OCI-LY7 (cell line): ENCODE data around the gene MED8. TPM values are rescaled to one million over a fixed set of nuclear protein-coding genes. Genes with fewer than 3 reads are reported as not detected.

Experiments used
- BruUV-seq: library from RNA; stranded (reverse); fragments of 400-500 nt; replicated peaks from 2 replicates; lab custom pipeline; 2021; lab: Mats Ljungman, UMichigan
- CTCF ChIA-PET: fragments of 300-600 bp; sonication (Branson Sonifier 250); formaldehyde crosslinking; loops from one replicate; lab custom pipeline; 2022; ENCODE audit warnings: antibody characterized with exemption; ENCODE audit not compliant: unreplicated experiment; lab: Charles Lee
- POLR2A ChIA-PET: fragments of 300-600 bp; sonication (Branson Sonifier 250); formaldehyde crosslinking; loops from one replicate; lab custom pipeline; 2022; ENCODE audit warnings: antibody characterized with exemption; lab: Charles Lee
- DNase-seq: peaks from one replicate; pipeline ENCODE4 v3.0.0-alpha.2; 2015; ENCODE audit warnings: low spot score
- H2AFZ ChIP-seq: fragments of 200-600 bp; sonication (generic), shearing (Covaris generic); 2 replicates; pipeline ENCODE4 v1.6.1; 2014; ENCODE audit warnings: mild to moderate bottlenecking, antibody characterized with exemption, low read length, moderate library complexity
- H3K27ac ChIP-seq: fragments of 200-600 bp; sonication (generic); 2 replicates; pipeline ENCODE4 v1.5.1; 2014; ENCODE audit warnings: mixed run types, low read depth, mild to moderate bottlenecking, moderate library complexity, low read length, inconsistent platforms; ENCODE audit not compliant: poor library complexity, severe bottlenecking
- H3K36me3 ChIP-seq: fragments of 200-600 bp; sonication (generic); 2 replicates; pipeline ENCODE4 v1.6.1; 2014; ENCODE audit warnings: mild to moderate bottlenecking, antibody characterized with exemption, low read length, moderate library complexity, mixed read lengths; ENCODE audit not compliant: insufficient read depth
- H3K4me1 ChIP-seq: fragments of 200-600 bp; sonication (generic); 2 replicates; pipeline ENCODE4 v1.5.1; 2014; ENCODE audit warnings: mild to moderate bottlenecking, low read length; ENCODE audit not compliant: insufficient read depth, poor library complexity, severe bottlenecking
- H3K4me2 ChIP-seq: fragments of 200-600 bp; sonication (generic); 2 replicates; pipeline ENCODE4 v1.6.1; 2014; ENCODE audit warnings: mild to moderate bottlenecking, low read length
- H3K4me3 ChIP-seq: fragments of 200-600 bp; sonication (generic); 2 replicates; pipeline ENCODE4 v1.5.1; 2014; ENCODE audit warnings: mild to moderate bottlenecking, low read depth, low read length; ENCODE audit not compliant: poor library complexity, severe bottlenecking
- H3K79me2 ChIP-seq: fragments of 200-600 bp; sonication (generic); 2 replicates; pipeline ENCODE4 v1.6.1; 2016; ENCODE audit warnings: low read depth, mild to moderate bottlenecking, low read length, moderate library complexity, mixed read lengths; ENCODE audit not compliant: insufficient read depth
- H3K9me2 ChIP-seq: fragments of 200-600 bp; sonication (generic); 2 replicates; pipeline ENCODE4 v1.6.1; 2016; ENCODE audit warnings: mild to moderate bottlenecking, low read length, mixed read lengths; ENCODE audit not compliant: insufficient read depth
- H3K9me3 ChIP-seq: fragments of 200-600 bp; sonication (generic); 2 replicates; pipeline ENCODE4 v1.6.1; 2014; ENCODE audit warnings: mild to moderate bottlenecking, mixed run types, low read length, mixed read lengths
- H4K20me1 ChIP-seq: fragments of 200-600 bp; sonication (generic); 2 replicates; pipeline ENCODE4 v1.6.1; 2014; ENCODE audit warnings: mild to moderate bottlenecking, antibody characterized with exemption, low read length, moderate library complexity, mixed read lengths; ENCODE audit not compliant: insufficient read depth
- EZH2phosphoT487 ChIP-seq: fragments of 200-600 bp; sonication (generic); IDR thresholded peaks from 2 replicates; pipeline ENCODE4 v1.6.1; 2018; ENCODE audit warnings: low read depth, borderline replicate concordance, mild to moderate bottlenecking, mixed run types, antibody characterized with exemption, low read length, moderate library complexity, mixed read lengths
- intact Hi-C: fragments of 100-400 bp; cut with micrococcal nuclease; formaldehyde crosslinking; loops from one replicate; pipeline ENCODE4 v1.10.0; 2022; ENCODE audit not compliant: unreplicated experiment
- total RNA-seq, 2 experiments: library from RNA; depleted of rRNA in 1 of 2; stranded (reverse); fragments of >200 nt in 1 of 2; shearing (Covaris generic) in 1 of 2; gene quantifications; 2 replicates each; pipeline ENCODE4 v1.2.3, GENCODE V29; 2014 to 2022
- TF ChIP-seq, protein P1 (sequence below): fragments of 200-600 bp; sonication (generic); conservative IDR thresholded peaks from 2 replicates; pipeline ENCODE4 v1.5.1; 2014; ENCODE audit warnings: mild to moderate bottlenecking, antibody characterized with exemption, low read length, moderate library complexity, mixed read lengths

The MED8 gene
- total RNA-seq, 2 experiments from 2014 or later, result 37.6 to 37.8 TPM

DNA sequence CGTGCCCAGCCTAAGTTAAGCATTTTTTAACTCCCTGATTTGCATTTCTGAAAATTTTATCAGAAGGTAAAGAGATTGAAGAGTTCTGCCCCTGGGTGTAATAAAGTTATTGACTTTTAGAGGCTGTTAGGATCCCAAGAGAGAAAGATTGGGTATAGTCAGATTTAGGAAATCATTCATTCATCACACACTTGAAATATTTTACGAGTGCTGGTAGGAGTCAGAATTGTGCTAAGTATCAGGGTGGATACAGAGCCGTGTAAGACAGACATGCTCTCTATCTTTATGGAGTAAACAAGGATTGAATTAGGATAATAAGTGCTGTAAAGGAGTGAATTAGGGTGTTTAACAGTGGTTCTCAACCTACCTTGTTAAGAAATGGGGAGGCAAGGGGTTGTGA lies 3.1 kb upstream of the MED8 start:
- TF ChIP-seq, protein P1, sequence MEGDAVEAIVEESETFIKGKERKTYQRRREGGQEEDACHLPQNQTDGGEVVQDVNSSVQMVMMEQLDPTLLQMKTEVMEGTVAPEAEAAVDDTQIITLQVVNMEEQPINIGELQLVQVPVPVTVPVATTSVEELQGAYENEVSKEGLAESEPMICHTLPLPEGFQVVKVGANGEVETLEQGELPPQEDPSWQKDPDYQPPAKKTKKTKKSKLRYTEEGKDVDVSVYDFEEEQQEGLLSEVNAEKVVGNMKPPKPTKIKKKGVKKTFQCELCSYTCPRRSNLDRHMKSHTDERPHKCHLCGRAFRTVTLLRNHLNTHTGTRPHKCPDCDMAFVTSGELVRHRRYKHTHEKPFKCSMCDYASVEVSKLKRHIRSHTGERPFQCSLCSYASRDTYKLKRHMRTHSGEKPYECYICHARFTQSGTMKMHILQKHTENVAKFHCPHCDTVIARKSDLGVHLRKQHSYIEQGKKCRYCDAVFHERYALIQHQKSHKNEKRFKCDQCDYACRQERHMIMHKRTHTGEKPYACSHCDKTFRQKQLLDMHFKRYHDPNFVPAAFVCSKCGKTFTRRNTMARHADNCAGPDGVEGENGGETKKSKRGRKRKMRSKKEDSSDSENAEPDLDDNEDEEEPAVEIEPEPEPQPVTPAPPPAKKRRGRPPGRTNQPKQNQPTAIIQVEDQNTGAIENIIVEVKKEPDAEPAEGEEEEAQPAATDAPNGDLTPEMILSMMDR, result no peak
- TF ChIP-seq EZH2phosphoT487, result no peak
- Histone ChIP-seq H3K27ac (no peak overlapping the region), H3K79me2 (peaks cover 27% of the 10 kb centered on the region), H3K4me2 (no peak overlapping the region), H2AFZ (no peak overlapping the region), H3K4me1 (peaks cover 23% of the 10 kb centered on the region), H3K4me3 (no peak overlapping the region), H4K20me1 (no peaks in the 10 kb centered on the region), H3K9me2 (no peaks in the 10 kb centered on the region), H3K9me3 (no peaks in the 10 kb centered on the region), H3K36me3 (peaks cover 12% of the 10 kb centered on the region; the same call in 1 of the 2 replicates)
- intact Hi-C loops, result no loop called here
- POLR2A ChIA-PET, result interaction anchor here (0.7 kb wide), 1 partner anchor 85 kb away, joined by 4 read pairs; no protein-coding TSS in a partner anchor
- DNase-seq, result no peak
- no TSS peak for BruUV-seq
- CTCF ChIA-PET, result no interaction called here

DNA sequence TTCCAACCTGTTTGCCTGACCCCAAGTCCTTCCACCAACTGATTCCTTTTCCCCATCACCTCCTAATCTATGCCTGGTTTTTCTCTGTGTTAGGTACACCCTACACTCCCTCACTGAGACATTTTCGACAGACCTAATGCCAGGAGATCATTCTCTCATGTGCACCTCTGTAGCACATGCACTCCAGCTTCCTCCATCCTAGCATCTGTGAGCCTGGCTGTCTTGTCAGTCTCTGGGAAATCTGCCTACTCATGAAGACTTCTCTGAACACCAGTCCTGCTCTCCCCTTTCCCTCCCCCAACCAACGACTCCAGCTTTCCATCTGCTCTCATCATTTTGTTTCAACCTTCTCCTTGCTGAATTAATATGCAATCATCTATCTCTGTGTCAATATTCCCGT lies 987 bp downstream of the MED8 start:
- no peaks in the 10 kb centered on the region for H4K20me1 ChIP-seq
- H3K79me2 ChIP-seq, result peaks cover 27% of the 10 kb centered on the region
- H3K27ac ChIP-seq, result no peak overlapping the region
- H3K4me2 ChIP-seq, result peak overlapping the region; percentile 95
- no TSS peak for BruUV-seq
- DNase-seq, result no peak
- H2AFZ ChIP-seq, result no peak overlapping the region
- H3K36me3 ChIP-seq, result peaks cover 42% of the 10 kb centered on the region
- intact Hi-C loops, result loop anchor here (1.0 kb wide), 1 partner anchor 20 kb away; the partner anchor contains the start of gene ELOVL1
- no peaks in the 10 kb centered on the region for H3K9me3 ChIP-seq
- CTCF ChIA-PET, result no interaction called here
- H3K4me3 ChIP-seq, result peak overlapping the region; percentile 88
- peaks cover 25% of the 10 kb centered on the region for H3K4me1 ChIP-seq
- POLR2A ChIA-PET, result interaction anchor here (0.7 to 4.1 kb wide), 3 partner anchors 11 to 262 kb away, joined by 3 to 13 read pairs (median 3); partner anchors contain the start of genes ELOVL1 and KDM4A
- TF ChIP-seq, protein P1, result no peak
- no peak for TF ChIP-seq EZH2phosphoT487
- H3K9me2 ChIP-seq, result no peaks in the 10 kb centered on the region

DNA sequence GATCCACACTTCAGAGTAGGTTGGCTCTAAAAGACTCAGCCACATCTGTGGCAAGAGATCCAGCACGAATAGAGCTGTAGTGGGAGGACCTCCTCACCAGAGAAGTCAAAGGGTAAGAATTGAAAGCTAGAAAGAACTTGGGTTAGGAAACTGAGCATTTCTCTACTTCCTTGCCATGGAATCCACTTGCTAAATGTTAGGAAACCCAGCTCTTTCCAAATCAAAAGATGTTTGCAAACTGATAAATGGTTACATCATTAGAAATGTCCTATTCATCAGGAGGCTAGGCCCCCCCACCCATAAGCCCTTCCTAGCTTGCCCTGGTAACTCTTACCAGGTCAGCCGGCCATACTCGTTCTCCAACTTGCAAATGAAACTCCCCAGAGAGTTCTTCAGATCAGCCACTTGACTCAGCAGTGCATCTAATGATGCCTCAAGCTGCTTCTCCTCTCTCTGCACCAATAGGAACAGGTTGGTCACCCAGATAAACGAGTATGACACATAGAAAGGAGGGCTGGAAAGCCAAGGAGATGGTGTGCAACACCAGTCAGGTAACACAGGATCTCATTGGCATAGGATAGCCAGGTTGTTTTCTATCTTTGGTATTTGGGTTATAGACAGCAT lies 1.5 kb downstream of the MED8 start:
- Histone ChIP-seq H3K4me2 (peak overlapping the region; percentile 95), H3K4me3 (peak overlapping the region; percentile 88), H3K79me2 (peaks cover 27% of the 10 kb centered on the region), H3K9me3 (no peaks in the 10 kb centered on the region), H2AFZ (no peak overlapping the region), H3K36me3 (peaks cover 47% of the 10 kb centered on the region), H3K27ac (no peak overlapping the region), H3K9me2 (no peaks in the 10 kb centered on the region), H4K20me1 (no peaks in the 10 kb centered on the region), H3K4me1 (peaks cover 25% of the 10 kb centered on the region)
- CTCF ChIA-PET, result no interaction called here
- intact Hi-C loops, result no loop called here
- no TSS peak for BruUV-seq
- TF ChIP-seq, protein P1, result no peak
- no peak for DNase-seq
- POLR2A ChIA-PET, result interaction anchor here (1.3 to 4.1 kb wide), 2 partner anchors 20 to 262 kb away, joined by 3 to 13 read pairs; partner anchors contain the start of genes ELOVL1 and KDM4A
